GM21786 (cell line): Measurements from ENCODE around the gene PHLDA2.

Source experiments
- ATAC-seq: cut with Tn5 transposase; IDR thresholded peaks from one replicate; pipeline ENCODE4 v1.9.1; 2021; ENCODE audit not compliant: unreplicated experiment

PHLDA2 gene, protein sequence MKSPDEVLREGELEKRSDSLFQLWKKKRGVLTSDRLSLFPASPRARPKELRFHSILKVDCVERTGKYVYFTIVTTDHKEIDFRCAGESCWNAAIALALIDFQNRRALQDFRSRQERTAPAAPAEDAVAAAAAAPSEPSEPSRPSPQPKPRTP

DNA sequence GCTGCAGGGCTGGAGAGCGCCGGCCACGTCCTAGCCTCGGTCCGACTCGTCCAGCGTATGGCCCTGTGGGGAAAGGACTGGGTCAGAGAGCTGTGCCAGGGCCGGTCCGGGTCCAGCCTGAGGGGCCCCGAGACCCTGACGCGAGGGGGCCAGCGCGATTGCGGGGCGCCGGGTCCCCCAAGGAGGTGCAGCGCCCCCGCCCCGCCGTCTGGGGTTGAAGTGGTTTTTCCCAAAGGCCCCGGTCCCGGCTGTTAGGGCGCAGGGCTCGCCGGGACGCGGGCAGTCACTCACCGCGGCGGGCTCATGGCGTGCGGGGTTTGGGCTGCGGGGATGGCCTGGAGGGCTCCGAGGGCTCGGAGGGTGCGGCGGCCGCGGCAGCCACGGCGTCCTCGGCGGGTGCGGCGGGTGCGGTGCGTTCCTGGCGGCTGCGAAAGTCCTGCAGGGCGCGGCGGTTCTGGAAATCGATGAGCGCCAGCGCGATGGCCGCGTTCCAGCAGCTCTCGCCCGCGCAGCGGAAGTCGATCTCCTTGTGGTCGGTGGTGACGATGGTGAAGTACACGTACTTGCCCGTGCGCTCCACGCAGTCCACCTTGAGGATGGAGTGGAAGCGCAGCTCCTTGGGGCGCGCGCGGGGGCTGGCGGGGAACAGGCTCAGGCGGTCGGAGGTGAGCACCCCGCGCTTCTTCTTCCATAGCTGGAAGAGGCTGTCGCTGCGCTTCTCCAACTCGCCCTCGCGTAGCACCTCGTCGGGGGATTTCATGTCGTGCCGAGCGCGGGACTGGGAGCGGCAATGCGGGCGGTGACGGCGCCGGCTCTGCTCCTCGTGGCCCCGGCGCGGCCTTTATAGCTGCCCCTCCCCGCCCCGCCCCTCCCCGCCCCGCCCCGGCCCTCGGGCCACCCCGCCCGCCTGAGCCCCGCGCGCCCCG, at the start of gene PHLDA2:
Gene PHLDA2 (minus strand): TSS at position 816 of the 926 bp plus-strand sequence. CDS start 56 bp downstream, at position 760.
- no peak for ATAC-seq

DNA sequence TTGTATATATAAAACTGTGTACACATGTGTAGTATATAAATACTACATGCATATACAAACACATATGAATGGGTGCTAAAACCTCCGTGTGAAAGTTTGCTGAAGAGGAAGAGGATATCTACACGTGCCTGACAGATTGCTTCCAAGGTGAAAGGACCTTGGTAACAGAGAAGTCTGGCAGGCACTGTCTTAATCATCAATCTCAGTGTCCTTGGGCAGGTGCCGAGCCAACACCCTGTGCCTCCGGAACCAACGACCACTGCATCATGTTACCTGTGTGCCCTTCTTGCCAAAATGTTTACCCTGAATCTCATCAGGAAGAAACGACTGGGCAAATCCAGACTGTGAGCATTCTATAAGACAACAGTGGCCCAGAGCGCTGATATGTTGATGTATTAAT, 47.9 kb upstream of the PHLDA2 start:
- no peak for ATAC-seq

DNA sequence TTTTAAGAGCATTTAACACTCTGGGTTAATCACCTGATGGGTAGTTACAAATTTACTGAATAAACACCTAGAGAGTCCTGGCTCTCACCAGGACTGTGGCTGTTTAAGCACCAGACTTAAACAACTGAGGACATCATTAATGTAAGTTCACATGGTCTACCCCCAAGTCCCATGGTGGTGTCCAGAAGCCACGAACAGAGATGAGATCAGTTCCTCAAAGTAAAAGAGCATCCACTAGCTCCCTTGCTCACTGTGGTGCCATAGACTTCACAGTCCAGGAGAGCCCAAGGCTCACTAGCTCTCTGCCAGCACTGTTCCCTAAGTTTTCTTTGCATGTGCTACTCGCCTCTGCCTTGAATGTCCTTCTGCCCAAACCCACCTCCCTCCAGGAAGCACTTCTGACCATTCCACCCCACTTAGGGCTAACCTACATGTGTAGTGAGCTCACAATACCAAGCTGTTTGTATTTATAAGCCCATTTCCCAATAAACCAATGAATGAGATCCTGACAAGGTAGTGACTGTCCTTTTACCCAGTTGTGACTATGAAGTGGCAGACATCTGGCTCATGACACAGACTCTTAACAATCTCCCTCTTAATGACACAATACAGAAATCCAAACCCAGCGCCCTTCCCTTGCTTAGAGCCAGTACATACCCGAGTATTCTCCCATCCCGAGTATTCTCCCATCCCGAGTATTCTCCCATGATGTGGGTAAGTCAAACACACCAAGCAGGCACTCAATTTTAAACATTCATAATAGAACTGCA, 47.3 kb upstream of the PHLDA2 start:
- ATAC-seq, result no peak

DNA sequence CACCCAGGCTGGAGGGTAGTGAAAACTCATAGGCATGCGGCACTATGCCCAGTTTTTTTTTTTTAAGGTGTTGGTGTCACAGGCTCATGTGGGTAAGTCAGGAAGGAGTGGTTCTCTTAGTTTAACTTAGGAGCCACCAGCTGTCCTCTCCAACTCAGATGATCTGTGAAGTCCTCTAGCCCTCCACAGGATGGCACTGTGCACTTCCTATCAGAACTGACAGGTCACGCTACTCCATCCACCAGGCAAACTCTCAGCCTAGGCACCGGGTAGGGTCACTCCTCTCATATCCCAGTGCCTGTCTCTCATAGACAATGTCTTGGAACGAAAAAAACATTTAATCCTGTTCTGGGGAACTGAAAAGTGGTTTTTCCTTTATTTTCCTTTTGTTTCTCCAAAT, 46.4 kb upstream of the PHLDA2 start:
- no peak for ATAC-seq

DNA sequence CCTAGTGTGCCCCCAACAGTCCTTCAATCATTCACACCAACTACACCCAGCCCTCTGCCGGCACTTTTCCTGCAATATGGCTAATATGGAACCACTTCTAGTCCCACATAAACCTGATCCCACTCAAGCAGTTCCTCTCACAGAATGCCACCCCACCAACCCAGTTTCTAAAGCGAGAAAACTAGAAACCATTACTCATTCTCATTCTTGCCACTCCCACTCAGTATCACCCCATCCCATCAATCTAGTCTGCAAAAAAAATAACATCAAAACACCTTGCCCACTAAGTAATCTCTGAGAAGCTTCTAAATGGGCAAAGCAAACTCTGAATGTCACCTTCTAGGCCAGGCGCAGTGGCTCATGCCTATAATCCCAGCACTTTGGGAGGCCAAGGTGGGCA, 45.1 kb upstream of the PHLDA2 start:
- ATAC-seq, result no peak

DNA sequence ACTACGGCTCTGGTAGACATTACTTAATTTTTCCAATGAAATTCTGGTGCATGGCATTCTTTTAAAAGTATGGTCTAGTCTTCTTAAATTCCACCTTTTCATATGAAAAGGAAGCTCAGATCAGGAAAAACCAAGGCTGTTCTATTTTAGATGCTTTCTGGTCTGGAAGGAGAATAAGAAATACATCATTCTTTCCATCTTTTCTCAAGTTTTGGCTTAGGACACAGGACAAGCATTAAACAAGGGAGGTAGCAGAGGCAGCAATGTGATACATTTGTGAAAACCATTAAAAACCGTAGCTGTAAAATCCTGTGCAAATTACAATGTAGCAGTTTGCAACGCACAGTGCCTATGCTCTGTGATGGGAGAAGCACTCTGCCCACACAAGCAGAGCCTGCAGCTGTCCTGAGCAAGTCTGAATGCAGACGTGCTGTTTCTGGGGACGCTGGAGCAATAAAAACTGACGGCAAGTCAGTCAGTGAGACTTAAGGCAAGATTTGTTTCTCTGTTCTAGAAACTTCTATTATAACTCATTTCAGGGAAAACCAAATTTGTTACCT, 39.2 kb upstream of the PHLDA2 start:
- ATAC-seq, result no peak

DNA sequence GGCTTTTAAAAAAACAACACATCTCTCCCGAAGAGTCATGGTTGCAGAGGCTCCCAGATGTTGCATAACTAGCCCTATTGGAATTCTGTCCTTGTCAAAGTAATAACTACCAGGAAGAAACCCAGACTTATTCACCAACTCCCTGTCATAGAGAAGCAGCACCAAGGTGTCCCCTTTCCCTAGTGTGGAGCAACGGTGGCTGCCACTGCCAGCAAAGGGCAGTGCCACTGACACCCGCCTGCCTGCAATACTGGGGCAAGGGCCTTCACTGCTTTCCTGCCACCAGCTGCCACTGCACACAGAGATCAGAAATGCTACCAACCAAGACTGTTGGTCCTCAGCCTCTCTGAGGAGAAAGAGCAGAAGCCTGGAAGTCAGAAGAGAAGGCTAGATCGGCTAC, 35.6 kb upstream of the PHLDA2 start:
- ATAC-seq, result no peak

DNA sequence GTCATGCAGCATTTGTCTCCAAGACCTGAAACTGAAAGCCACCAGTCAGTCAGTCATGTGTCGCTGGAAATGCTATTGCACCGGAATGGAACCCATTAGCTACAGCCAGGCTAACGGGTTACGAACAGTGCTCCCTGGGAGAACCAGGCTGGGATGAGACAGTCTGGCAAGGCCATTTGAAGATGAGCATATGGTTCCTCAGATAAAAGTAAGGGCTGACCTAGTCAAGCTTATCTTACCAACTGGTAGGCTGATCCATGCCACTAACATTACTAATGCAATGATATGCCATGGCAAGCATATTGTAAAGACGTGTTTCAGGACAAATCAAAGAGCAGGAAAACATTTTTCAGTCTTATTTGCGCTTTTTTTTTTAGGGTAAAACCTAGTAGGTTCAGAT, 34.5 kb upstream of the PHLDA2 start:
- no peak for ATAC-seq

DNA sequence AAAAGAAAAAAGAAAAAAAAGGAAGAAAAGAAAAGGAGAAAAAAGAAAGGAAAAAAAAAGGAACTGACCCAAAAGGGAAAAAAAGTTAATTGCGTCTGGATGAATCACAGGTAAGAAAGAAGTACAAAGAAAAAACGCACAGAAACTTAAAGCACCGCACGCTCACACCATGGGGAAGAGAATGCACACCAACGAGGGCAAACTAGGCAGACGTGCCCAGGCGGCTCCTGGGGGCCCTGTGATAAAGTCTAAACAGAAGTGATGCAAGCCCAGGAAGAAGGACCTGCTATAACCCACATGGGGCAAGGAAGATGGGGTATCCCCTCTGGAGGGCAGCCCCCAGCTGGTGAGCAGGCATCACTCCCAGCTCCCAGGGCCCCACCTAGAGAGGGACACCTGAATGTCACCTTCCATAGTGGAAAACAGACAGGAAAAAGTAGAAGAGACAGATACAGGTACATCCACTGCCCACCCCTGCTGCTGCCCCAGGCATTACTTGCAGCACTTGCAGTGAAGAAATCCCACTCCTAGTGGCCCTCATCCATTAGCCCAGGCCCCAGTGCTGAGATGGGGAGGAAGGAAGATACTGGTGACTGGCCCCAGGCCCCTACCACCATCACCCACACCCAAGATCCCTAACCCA, 34.0 kb upstream of the PHLDA2 start:
- no peak for ATAC-seq

DNA sequence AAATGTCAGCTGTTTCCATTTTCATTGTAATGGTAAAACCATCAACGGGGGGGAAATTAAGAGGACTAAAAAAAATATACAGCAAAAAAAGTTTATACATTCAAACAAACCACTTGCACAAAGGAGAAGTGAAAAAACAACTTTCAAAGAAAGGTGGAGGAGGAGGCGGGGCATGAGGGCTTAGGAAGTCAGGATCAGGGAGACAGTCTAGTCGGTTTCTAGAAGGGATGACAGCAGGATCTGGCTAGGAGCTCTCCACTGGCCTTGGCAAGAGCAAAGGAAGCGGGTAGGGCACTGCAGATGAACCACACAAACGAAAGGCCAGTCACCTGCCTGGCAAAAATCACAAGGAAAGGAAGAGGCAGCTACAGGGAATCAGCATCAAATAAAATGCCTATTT, 31.9 kb upstream of the PHLDA2 start:
- no peak for ATAC-seq

DNA sequence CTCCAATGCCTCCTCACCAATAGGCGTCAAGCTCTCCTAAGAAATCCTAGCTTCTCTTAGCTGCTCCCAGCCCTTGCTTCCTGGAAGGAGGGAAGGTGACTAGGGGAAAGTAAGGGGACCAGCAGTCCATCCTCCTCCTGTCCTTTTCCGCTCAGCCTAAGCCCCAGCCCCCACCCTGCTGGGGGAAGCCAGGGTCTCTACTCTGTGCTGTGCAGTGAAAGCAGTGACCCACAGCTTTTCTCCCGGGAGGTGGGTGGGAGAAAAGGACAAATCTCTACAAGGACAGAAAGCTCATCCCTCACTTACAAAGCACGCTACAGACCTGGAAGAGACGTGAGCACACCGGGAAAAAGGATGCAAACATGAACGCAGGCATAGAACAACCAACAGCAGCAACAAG, 30.9 kb upstream of the PHLDA2 start:
- no peak for ATAC-seq

DNA sequence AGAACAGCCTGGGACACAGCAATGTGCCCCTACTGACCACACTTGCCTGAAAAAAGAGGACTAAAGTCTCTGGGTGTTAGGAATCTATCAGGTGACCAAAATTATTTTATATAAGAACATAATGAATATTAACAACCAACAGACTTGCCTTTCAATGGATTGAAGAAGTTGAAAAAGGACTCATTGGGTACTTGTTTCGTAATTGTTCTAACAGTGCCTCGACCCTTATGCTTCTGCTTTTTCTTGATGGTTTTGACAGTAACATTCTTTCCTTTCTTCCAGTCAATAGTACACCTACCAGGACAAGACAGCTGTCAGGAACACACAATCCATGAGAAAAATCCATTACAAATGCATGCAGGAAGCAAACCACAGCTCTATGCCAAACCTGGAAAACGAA, 29.0 kb upstream of the PHLDA2 start:
- no peak for ATAC-seq

DNA sequence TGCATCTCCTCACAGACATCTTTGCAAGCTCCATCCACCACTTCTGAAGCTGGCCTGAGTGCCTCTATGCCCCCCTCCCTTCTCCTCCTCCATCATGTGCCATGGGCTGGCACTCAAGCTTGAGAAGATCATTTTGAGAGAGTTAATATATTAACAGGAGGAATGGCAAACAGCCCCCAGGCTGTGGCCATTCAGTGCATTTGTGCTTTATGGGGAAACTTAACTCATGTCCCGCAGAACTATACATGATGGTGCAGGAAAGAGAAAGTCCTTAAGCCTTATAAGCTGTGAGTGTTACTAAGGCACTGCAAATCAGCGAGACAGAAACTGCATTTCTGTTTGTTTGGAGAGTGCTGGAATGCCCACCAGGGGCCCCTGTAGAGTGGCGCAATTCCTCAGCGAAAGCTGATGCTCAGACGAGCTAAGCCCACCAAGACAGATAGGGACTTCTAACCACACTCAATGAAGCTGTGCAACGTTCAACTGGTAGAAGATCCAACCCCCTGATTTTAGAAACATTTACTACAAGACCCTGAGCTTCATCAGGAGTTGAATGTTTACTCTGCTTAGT, 26.8 kb upstream of the PHLDA2 start:
- no peak for ATAC-seq

DNA sequence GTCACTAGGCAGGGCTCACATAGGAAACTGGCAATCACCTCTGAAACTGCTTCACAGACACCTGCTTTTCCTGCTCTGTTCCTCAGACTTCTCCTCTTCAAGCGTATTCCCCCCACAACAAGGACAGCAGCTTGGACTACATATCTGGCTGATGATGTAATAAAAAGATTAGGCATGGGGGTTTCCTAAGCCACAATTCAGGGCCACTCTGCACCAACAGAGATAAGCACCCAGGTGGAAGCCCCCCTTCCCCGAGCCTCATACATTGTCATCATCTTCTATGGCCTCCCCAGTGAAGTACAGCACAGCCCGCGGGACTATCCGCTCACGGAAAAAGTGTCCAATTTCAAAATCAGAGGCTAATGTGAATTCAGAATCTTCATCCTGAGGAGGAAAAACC, 25.0 kb upstream of the PHLDA2 start:
- no peak for ATAC-seq

DNA sequence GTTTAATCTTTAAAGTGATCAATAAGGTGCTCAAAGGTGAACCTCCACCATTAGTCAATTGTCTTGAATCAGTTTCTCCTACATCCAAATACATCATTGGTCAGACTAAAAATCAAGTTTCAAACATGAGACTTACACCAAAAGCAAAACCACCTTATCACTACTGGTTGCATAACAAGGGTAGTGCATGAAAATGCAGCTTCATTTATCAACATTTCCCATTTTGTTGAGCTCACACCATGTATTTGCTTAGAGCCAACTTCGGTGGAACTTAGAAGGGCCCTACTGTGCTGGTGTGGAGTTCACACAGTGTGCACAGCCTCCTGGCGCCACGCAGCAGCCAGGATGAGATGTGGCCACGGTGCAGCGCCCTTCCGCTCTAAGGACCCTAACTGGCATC, 23.1 kb upstream of the PHLDA2 start:
- no peak for ATAC-seq

DNA sequence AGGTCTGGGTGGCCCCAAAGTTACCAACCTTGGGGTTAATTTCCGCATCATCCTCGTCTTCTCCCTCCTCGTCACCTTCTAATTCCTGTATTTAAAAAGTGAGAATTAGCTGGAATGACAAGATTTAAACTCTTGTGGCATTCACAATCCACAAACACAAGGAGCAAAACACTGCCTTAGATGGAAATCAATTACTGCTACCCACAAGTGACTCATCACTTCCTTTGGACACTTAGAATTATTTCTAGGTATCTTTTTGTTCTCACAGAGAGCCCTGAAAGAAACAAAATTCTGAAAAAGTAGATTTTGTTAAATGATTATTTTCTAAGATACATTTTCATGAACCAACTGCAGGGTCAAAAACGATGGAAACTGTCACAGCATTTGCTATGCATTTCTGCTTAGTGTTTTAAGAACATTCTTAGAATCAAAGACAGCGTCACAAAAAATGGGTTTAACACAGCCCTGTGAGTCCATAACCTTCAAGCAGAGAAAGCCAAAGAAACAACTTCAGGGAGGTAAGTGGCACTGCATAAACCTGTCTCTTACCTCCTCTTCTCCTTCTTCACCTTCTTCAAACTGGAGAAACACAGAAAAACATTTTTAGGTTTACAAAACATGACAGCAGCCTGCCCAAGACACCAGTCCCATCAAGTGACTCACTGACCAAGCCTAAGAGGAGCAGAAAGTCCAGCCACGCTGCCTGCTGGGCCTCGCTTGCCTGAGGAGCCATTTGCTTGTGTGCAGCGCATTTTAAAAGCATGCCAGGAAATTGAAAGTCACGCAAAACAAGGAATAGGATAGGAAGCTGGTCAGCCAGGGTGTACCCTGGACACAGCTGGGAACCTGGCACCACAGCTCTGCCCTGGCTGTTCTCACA, 22.3 kb upstream of the PHLDA2 start:
- no peak for ATAC-seq

DNA sequence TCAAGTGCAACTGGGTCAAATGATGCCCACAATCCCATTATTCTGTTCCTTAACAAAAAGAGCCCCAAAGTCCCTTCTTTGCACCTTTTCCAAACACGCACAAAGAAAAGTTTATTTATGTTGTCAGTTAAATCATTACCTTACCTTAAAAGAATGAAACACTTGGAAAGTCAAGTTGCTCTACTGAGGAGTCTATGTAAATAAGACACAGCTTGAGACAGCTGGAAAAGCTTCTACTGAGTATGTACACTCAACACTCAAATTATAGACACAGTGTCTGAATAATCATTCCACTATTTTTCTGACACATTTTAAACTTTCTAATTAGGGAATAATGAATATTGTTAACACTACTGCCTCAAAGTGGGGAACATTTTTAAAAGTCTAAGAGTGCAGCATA, 21.6 kb upstream of the PHLDA2 start:
- no peak for ATAC-seq

DNA sequence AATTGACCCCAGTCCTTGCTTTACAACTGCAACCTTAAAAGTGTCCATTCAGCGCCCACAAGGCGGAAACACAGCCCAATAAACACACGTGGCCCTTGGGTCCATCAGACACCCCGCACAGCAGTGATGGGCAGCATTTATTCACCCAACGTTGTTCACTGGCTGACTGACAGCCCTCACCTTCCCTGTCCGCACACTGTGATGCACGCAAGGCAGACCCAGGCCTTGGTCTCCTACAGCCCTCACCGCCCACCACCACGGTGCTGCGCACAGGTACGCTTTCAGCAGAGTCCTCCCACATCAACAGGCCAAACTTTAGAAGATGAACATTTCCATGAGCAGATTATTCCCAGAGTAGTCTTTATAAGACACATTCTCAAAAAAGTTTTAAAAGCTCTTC, 20.7 kb upstream of the PHLDA2 start:
- ATAC-seq, result no peak

DNA sequence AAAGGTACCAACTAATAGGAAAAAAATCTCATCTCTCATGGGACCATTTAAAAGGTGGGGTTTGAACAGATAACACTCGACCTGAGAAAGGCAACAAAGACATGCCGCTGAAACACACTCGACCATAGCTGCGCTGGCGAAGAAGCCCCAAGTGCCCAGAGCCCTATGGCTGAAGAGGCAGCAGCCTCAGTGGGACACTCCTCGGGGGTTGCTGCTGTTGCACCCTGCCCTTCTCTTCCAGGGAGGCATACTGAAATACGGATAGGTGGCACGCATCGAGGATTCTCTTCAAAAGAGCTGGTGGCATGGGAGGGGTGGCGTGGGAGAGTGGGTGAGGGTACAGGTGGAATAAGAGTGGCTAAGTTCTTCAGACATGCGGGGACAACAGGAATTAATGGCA, 18.5 kb upstream of the PHLDA2 start:
- no peak for ATAC-seq

DNA sequence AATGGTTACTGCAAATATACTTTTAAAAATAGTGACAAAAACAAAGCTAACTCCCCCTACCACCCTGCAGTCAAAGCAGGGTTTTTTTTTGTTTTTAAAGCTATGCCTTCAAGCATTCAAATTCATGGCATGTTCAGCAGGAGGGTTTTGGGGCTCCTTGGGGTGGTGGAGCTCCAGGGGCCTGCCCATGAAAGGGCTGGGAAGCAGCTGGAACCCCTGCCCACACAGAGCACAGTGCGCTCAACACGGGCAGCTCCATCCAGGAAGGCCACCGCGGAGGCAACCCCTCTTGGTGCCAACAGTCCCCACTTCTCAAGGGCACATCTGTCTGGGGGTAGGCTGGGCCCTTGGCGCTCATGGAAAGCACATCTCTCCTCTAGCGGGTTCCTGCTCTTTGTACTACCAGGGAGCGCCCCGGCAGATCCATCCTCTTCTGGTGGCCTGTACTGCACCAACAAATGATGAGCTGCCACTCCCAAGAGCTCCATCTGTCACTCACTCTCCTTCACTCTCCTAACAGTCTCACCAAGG, 16.6 kb upstream of the PHLDA2 start:
- ATAC-seq, result no peak
